Endothelial cell of umbilical vein (primary cell): ENCODE results near the gene CLIP3.

Experiments
- EZH2 ChIP-seq: IDR thresholded peaks from 2 replicates; pipeline ENCODE4 v1.6.1; 2012; ENCODE audit warnings: borderline replicate concordance, low read depth, mild to moderate bottlenecking, moderate library complexity, low read length, inconsistent platforms; ENCODE audit not compliant: severe bottlenecking
- GATA2 ChIP-seq: IDR thresholded peaks from 2 replicates; pipeline ENCODE4 v1.7.0; 2011; ENCODE audit warnings: low read depth, mild to moderate bottlenecking, moderate library complexity, mixed read lengths, low read length; ENCODE audit not compliant: insufficient read length, insufficient read depth
- MAX ChIP-seq: IDR thresholded peaks from 2 replicates; pipeline ENCODE4 v1.6.1; 2011; ENCODE audit not compliant: insufficient read depth, insufficient read length
- POLR2A ChIP-seq: IDR thresholded peaks from 2 replicates; pipeline ENCODE4 v1.6.1; 2012; ENCODE audit warnings: low read depth, mild to moderate bottlenecking, control low read depth, low read length
- POLR2AphosphoS5 ChIP-seq: IDR thresholded peaks from 2 replicates; pipeline ENCODE4 v1.6.1; 2012; ENCODE audit warnings: low read depth, mild to moderate bottlenecking, control low read depth, low read length, moderate library complexity; ENCODE audit not compliant: insufficient read depth
- TF ChIP-seq, protein P1 (sequence below), 2 donors: IDR thresholded peaks; 1 replicate in 1 of 2; 2 replicates in 1 of 2; pipeline ENCODE4 v1.5.1; 2011; ENCODE audit warnings: low read length in 2 of 2, mild to moderate bottlenecking in 2 of 2, moderate library complexity in 2 of 2, control low read depth in 1 of 2, inconsistent platforms in 1 of 2, low read depth in 1 of 2; ENCODE audit not compliant: insufficient read depth in 1 of 2; ENCODE audit errors: extremely low read depth in 1 of 2

DNA sequence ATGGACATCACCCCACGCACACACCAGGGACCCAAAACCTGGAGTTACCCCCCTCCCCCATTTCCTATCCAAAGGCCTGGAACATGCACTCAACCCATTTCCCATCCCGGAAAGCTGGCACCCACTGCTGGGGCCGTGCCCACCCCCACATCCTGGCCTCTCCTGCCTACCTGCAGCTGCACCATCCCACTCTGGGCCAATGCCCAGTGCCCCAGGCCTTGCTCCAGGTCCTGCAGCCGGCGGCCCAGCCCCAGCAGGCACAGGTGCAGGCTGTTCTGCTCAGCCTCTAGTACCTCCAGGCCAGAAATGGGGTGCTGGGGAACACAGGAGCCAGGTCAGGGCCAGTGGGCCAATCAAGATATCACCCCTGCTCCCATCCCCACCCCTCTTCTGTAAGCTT, 25.7 kb downstream of the CLIP3 start:
- TF ChIP-seq, protein P1, sequence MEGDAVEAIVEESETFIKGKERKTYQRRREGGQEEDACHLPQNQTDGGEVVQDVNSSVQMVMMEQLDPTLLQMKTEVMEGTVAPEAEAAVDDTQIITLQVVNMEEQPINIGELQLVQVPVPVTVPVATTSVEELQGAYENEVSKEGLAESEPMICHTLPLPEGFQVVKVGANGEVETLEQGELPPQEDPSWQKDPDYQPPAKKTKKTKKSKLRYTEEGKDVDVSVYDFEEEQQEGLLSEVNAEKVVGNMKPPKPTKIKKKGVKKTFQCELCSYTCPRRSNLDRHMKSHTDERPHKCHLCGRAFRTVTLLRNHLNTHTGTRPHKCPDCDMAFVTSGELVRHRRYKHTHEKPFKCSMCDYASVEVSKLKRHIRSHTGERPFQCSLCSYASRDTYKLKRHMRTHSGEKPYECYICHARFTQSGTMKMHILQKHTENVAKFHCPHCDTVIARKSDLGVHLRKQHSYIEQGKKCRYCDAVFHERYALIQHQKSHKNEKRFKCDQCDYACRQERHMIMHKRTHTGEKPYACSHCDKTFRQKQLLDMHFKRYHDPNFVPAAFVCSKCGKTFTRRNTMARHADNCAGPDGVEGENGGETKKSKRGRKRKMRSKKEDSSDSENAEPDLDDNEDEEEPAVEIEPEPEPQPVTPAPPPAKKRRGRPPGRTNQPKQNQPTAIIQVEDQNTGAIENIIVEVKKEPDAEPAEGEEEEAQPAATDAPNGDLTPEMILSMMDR (IDR thresholded peaks at IDR 0.05; ENCODE audit: extremely low read depth in 1 of 2, insufficient read depth in 1 of 2, low read depth in 1 of 2, low read length in 2 of 2) = no peak
- TF ChIP-seq MAX (no peak), POLR2A (no peak), POLR2AphosphoS5 (no peak), EZH2 (no peak), GATA2 (no peak)
